ENCODE results near the gene PTP4A1. TPM values are rescaled to one million over a fixed set of nuclear protein-coding genes. Genes with fewer than 3 reads are reported as not detected.

The PTP4A1 gene
- polyA plus RNA-seq, 1 donor from 2014 or later = 57.6 TPM

DNA sequence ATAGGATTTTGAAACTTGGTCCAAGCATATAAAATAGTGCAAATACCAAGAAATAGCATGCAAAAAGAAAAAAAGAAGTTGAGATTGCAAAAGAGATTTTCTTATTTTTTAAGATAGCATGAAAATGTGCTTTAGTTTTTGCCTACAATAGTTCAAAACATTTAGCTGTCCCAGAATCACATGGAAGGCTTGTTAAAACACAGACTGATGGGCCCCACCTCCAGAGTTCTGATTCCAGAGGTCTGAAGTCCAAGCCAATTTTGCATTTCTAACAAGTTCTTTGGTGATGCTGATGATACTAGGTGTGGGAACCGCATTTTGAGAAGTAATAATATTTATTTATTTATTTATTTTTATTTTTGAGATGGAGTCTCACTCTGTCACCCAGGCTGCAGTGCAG lies 33.7 kb upstream of the PTP4A1 start:
- H3K27ac ChIP-seq (ENCODE audit: low read length) = no peak overlapping the region
- no peak overlapping the region for H3K4me2 ChIP-seq (ENCODE audit: low read length)
- H3K4me3 ChIP-seq (ENCODE audit: low read length) = no peak overlapping the region
- no peaks in the 10 kb centered on the region for H3K9me3 ChIP-seq (ENCODE audit: low read length)
- TF ChIP-seq EP300 (conservative IDR thresholded peaks at IDR 0.05; ENCODE audit: poor library complexity, severe bottlenecking) (no peak), MXI1 (conservative IDR thresholded peaks at IDR 0.05; ENCODE audit: poor library complexity, severe bottlenecking) (no peak), EZH2 (IDR thresholded peaks at IDR 0.05; ENCODE audit: borderline replicate concordance, insufficient read depth, low read length, poor library complexity, severe bottlenecking) (no peak), REST (IDR thresholded peaks at IDR 0.05; ENCODE audit: borderline replicate concordance) (no peak), TAF1 (IDR thresholded peaks at IDR 0.05; ENCODE audit: low read depth) (no peak)
- no peaks in the 10 kb centered on the region for H4K20me1 ChIP-seq (ENCODE audit: insufficient read depth)
- no peaks in the 10 kb centered on the region for H3K79me2 ChIP-seq (replicated peaks; ENCODE audit: insufficient read depth, low read length)
- no peaks in the 10 kb centered on the region for H3K9me2 ChIP-seq (ENCODE audit: insufficient read depth, low read length)
- H3F3A ChIP-seq (ENCODE audit: insufficient read depth, low read length, poor library complexity, severe bottlenecking) = no peaks in the 10 kb centered on the region
- no peak overlapping the region for H3K9ac ChIP-seq (ENCODE audit: low read length)
- no peaks in the 10 kb centered on the region for H3K36me3 ChIP-seq (ENCODE audit: insufficient read depth, low read length)
- no peaks in the 10 kb centered on the region for H3K27me3 ChIP-seq (ENCODE audit: insufficient read depth, low read depth, low read length)
- H2AFZ ChIP-seq (ENCODE audit: low read depth, low read length) = no peak overlapping the region

- Histone ChIP-seq H4K20me1 (ENCODE audit: insufficient read depth) (no peaks in the 10 kb centered on the region), H3K4me2 (ENCODE audit: low read length) (no peak overlapping the region), H3K36me3 (ENCODE audit: insufficient read depth, low read length) (no peaks in the 10 kb centered on the region), H3K79me2 (replicated peaks; ENCODE audit: insufficient read depth, low read length) (no peaks in the 10 kb centered on the region), H3K4me3 (ENCODE audit: low read length) (no peak overlapping the region), H3F3A (ENCODE audit: insufficient read depth, low read length, poor library complexity, severe bottlenecking) (no peaks in the 10 kb centered on the region), H3K27me3 (ENCODE audit: insufficient read depth, low read depth, low read length) (no peaks in the 10 kb centered on the region), H2AFZ (ENCODE audit: low read depth, low read length) (no peak overlapping the region), H3K9me2 (ENCODE audit: insufficient read depth, low read length) (no peaks in the 10 kb centered on the region), H3K27ac (ENCODE audit: low read length) (no peak overlapping the region), H3K9ac (ENCODE audit: low read length) (no peak overlapping the region), H3K9me3 (ENCODE audit: low read length) (no peaks in the 10 kb centered on the region)
- TF ChIP-seq, protein P1, sequence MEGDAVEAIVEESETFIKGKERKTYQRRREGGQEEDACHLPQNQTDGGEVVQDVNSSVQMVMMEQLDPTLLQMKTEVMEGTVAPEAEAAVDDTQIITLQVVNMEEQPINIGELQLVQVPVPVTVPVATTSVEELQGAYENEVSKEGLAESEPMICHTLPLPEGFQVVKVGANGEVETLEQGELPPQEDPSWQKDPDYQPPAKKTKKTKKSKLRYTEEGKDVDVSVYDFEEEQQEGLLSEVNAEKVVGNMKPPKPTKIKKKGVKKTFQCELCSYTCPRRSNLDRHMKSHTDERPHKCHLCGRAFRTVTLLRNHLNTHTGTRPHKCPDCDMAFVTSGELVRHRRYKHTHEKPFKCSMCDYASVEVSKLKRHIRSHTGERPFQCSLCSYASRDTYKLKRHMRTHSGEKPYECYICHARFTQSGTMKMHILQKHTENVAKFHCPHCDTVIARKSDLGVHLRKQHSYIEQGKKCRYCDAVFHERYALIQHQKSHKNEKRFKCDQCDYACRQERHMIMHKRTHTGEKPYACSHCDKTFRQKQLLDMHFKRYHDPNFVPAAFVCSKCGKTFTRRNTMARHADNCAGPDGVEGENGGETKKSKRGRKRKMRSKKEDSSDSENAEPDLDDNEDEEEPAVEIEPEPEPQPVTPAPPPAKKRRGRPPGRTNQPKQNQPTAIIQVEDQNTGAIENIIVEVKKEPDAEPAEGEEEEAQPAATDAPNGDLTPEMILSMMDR (IDR thresholded peaks at IDR 0.05; ENCODE audit: poor library complexity, severe bottlenecking) = no peak
- TF ChIP-seq REST (IDR thresholded peaks at IDR 0.05; ENCODE audit: borderline replicate concordance) (no peak), POLR2AphosphoS5 (IDR thresholded peaks at IDR 0.05) (no peak), EZH2 (IDR thresholded peaks at IDR 0.05; ENCODE audit: borderline replicate concordance, insufficient read depth, low read length, poor library complexity, severe bottlenecking) (no peak), SMC3 (conservative IDR thresholded peaks at IDR 0.05; ENCODE audit: poor library complexity) (no peak)
Measured at GRCh38 chr6:63543001-63543400, 29.3 kb upstream of the PTP4A1 start.

All from neural cell (in vitro differentiated cells).